GM12878 (cell line): Measurements from ENCODE around the gene S100A11.

Source experiments
- IKZF1 ChIP-seq: fragments of 450-650 bp; conservative IDR thresholded peaks from 2 replicates; pipeline ENCODE4 v1.6.1; 2017; ENCODE audit warnings: antibody characterized with exemption, mild to moderate bottlenecking
- PKNOX1 ChIP-seq: fragments of 450-650 bp; IDR thresholded peaks from 2 replicates; pipeline ENCODE4 v1.6.1; 2016; ENCODE audit warnings: mild to moderate bottlenecking
- REST ChIP-seq: IDR thresholded peaks from 2 replicates; pipeline ENCODE4 v1.6.1; 2012; ENCODE audit warnings: mild to moderate bottlenecking, low read depth, low read length

GRCh38 chr1:152009691-152010090 is 27.1 kb downstream of the S100A11 start:
- TF ChIP-seq PKNOX1 (no peak), IKZF1 (no peak), REST (no peak)
